RPMI8226 (cell line): Measurements from ENCODE around the gene NDUFB7.
"Not testable (repeated sequence)": the region's sequence is repeated elsewhere in the genome, so short reads cannot be mapped to it uniquely, and the experiment has no call there.

Experiments used
- DNase-seq: peaks from one replicate; pipeline ENCODE4 v3.0.0-alpha.2; 2015

Gene NDUFB7

DNA sequence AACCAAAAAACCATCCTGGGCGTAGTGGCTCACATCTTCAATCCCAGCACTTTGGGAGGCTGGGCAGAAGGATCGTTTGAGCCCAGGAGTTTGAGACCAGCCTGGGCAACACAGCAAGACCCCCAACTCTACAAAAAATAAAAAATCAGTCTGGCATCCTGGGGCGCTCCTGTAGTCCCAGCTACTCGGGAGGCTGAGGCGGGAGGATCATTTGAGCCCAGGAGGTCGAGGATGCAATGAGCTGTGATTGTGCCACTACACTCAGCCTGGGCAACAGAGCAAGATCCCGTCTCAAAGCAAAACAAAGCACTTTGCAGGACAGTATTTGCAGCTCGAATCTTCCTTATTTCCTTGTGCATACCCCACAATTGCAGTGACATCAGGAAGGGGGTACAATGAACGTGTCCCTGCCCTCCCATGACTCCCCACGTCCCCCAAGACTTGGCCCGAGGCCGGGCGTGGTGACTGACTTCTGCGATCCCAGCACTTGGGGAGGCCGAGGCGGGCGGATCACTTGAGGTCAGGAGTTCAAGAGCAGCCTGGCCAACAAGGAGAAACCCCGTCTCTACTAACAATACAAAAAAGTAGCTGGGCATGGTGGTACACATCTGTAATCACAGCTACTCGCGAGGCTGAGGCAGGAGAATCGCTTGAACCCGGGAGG lies 870 bp downstream of the NDUFB7 start:
- DNase-seq = no peak

DNA sequence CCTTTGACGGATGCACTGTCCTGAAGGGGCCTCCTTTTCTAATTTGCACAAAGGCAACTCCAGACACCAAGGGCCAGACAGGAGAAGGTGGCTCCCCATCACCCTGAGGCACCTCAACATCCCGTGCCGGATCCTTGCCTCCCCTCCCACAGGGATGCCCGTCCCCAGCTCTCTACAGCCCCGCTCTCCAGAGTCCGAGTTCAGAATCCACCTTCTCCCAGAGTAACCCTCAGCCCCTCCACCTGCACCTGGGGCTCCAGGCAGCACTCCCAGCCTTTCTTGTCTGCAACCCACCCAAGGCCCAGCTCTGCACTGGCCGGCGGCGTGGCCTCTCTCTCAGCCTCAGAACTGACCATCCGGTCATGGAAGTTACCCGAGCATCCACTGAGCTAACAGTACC lies 4.8 kb downstream of the NDUFB7 start:
- no peak for DNase-seq

DNA sequence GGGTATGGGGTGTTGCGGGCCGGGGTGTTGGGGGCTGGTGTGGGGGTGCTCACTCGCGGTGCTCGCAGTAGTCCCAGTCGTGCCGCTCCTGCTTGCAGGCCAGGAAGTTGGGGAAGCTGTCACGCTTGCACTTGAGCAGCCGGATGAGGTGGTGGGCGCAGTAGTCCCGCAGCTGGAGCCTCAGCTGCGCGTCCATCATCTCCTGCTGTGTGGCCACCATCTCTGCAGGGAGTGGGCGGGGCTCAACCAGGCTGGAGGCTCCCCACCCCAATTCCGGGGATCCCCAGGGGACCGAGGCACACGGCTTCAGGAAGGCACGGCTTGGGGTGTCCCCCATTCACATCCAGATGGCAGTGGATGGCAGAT lies 5.2 kb downstream of the NDUFB7 start:
- DNase-seq = no peak

DNA sequence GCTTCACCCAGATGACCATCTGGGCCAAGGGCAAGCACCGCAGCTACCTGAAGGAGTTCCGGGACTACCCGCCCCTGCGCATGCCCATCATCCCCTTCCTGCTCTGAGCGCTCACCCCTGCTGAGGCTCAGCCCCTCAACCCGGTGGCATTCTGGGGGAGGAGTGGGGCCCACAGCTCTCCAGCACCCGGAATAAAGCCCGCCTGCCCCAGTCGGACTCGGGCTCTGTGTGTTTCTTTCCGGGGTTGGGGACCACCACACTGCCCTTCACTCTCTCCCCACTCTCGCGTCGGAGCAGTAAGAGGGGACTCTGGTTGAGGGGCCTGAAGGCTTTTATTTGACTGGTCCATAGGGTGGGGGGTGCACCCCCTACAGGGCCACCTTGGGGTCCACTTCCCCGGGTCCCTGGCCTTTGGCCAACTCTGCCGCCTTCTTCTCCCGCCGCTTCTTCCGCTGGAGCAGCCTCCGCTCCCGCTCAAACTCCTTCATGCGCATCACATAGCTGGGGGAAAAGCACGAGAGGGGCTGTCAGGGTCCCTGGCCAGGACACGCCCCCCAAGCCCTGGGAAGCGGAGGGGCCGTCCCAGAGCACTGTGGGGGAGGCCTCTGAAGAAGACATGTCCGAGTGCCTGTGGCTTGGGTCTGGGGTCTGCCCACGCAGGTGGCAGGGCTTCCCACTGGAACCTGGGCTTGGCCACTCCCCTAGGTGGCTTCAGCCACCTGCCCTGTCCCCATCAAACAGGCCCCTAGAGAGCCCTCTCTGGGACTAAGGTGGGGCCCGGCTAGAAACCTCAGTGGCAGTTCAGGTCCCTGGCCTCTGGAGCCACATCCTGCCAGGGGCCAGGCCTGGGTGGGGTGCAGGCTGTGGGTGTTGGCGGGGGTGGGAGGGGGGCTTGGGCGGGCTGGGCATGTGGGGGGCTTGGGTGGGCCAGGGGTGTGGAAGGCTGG lies 5.8 kb downstream of the NDUFB7 start:
- DNase-seq = no peak

DNA sequence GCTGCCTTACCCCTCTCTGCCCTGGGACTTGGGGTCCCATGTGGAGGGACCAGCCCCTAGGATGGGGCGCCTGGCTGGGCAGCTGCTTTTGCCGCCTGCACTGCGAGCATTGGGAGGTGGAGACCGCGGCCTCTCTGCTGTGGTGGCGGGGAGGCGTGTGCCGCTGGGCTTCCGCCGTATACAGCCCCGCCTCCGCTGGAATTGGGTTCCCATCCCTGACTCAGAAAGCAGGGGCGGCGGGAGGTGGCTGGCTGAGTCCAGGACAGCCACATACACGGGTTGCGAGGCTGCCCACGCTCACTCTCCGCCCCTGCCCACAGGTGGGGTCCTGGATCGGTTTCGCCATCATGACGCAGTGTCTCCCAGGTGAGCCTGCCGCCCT lies 6.6 kb downstream of the NDUFB7 start:
- no peak for DNase-seq

DNA sequence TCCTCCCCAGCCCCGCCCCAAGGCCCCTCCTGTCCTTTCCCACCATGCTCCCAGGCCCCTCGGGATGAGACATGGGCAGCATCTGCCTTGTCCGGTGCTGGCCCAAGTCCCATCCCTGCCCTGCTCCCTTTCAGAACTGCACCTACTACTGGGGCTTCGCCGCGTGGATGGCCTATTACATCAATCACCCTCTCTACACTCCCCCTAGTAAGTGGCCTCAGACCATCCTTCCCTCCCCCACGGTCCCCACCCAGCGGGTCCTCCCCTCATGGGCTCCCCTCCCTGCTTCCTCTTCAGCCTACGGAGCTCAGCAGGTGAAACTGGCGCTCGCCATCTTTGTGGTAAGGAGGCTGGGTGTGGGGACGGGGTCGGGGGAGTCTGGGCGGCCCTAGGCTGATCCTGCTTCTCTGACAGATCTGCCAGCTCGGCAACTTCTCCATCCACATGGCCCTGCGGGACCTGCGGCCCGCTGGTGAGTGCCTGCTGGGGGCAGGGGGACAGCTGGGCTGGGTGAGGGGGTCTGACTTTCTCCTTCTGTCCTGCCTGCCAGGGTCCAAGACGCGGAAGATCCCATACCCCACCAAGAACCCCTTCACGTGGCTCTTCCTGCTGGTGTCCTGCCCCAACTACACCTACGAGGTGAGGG lies 7.1 kb downstream of the NDUFB7 start:
- not testable (repeated sequence) for DNase-seq

DNA sequence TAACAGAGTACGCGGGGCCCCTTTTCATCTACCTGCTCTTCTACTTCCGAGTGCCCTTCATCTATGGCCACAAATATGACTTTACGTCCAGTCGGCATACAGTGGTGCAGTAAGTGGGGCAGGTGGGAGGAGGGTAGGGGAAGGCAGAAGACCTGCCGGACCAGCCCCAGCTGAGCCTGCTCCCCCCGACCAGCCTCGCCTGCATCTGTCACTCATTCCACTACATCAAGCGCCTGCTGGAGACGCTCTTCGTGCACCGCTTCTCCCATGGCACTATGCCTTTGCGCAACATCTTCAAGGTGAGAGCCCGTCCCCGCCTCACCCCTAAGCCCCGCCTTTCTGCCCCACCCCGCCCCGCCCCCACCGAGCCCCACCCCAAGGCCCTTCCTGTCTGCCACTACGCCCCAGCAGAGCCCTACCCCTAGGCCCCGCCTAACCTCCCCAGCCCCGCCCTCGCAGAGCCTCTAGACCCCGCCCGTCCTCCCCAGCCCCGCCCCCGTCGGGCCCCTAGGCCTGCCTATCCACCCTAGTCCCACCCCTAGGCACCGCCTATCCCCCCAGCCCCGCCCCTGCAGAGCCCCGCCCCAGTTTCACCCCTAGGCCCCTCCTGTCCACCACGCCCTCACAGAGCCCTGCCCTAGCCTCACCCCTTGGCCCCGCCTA lies 7.7 kb downstream of the NDUFB7 start:
- peak; percentile 29 for DNase-seq

DNA sequence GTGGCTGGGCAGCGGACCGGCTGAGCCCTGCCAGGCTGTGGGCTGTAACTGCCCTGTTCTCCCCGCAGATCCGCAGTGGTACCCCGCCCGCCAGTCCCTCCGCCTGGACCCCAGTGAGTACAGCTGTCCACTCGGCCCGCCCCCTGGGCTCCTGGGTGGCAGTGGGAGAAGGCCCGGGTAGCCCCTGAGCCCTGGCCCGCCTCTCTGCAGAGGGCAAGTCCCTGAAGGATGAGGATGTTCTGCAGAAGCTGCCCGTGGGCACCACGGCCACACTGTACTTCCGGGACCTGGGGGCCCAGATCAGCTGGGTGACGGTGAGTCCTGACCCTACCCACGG lies 8.3 kb downstream of the NDUFB7 start:
- no peak for DNase-seq

DNA sequence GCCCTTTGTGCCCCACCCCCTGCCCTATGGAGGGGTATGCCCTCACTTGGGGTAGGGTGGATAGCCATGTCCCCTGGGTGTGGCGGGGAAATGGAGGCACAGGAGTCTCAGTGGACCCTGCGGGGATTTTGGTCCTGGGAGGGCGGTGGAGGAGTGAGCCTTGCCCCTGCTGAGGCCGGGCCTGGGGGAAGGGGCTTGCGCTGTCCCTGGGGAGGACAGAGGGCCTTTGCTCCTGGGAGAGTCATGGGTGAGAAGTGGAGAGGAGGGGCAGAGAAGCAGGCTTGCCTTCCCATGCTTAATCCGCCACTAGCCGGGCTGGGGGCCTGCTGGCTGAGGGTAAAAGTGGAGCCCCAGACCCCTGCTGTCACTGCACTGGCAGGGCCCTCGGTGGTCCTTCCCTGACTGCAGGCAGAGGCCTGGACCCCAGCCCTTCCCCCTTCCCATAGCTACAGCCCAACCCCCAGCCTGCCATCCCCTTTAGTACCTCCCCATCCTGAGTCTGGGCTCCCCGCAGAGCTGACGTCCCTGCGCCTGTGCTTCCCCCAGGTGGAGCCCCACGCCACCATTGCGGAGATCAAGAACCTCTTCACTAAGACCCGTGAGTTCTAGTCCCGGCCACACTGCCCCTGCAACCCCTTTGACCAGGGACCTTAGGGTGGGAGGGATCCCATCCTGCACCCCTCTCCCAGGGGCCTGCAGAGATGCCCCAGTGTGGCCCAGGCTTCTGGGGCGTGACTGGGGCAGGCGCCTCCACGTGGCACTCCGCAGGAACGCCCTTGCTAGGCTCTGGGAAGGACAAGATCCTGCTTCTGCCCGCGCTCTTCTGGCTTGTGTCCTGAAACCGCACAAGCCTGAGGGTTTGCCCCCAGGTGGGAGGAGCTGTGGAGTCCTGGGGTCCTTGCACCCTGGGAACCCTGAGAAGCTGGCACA lies 8.9 kb downstream of the NDUFB7 start:
- no peak for DNase-seq

DNA sequence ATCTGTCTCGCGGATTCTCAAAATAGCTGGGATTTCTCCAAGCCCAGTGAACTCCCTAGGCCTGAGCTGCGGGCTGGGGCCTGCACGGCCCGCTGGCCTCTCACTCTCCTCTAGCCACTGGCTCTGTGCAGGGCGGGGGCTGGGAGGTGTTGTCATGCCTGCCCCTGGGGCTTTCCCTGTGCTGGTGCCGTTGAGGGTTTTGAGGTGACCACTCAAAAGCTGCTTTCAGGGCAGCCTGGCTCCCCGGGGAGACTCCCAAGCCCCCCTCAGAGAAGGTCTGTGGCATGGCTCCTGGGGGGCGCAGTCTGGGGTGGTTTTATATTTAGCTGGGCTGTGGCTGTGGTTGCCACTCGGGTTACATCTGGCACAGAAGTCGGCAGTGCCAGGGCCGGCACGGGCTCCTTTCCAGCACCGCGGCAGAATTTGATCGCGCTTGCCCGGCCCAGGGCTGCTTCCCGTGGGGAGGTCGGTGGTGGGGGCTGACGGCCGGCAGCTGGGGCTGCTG lies 10.0 kb downstream of the NDUFB7 start:
- DNase-seq = no peak

DNA sequence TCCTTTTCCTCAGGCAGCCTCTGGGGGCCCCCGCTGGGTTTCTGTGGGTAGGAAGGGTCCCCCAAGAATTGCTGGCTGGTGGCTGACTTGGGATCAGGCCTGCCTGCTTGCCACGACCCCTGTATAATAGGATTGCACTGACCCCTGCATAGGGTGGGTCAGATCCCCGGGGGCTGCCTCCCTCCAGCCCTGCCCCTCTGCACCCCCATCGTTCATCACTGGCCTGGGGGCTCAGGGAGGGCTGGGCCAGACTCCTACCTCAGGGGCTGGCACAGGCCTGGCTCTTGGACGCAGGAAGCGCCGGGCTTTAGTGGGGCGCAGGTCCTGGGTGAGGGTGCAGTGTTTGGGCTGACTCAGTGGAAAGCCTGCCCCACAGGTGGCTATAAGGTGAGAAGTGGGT lies 10.6 kb downstream of the NDUFB7 start:
- DNase-seq = no peak

DNA sequence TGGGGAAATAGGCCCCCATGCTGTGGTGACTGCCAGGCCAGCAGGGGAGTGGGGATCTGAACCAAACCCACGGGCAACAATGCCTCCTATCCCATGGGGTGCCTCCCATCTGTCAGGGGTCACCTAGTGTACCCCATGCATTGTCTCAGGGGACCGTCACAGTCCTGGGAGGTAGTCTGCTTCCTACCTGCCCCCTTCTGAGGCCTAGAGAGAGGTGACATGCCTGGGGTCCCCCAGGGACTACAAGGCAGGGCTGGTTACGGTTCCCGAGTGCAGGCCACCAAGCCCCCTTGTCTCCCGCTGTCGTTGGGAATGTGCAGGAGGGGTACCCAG lies 11.1 kb downstream of the NDUFB7 start:
- DNase-seq = no peak

DNA sequence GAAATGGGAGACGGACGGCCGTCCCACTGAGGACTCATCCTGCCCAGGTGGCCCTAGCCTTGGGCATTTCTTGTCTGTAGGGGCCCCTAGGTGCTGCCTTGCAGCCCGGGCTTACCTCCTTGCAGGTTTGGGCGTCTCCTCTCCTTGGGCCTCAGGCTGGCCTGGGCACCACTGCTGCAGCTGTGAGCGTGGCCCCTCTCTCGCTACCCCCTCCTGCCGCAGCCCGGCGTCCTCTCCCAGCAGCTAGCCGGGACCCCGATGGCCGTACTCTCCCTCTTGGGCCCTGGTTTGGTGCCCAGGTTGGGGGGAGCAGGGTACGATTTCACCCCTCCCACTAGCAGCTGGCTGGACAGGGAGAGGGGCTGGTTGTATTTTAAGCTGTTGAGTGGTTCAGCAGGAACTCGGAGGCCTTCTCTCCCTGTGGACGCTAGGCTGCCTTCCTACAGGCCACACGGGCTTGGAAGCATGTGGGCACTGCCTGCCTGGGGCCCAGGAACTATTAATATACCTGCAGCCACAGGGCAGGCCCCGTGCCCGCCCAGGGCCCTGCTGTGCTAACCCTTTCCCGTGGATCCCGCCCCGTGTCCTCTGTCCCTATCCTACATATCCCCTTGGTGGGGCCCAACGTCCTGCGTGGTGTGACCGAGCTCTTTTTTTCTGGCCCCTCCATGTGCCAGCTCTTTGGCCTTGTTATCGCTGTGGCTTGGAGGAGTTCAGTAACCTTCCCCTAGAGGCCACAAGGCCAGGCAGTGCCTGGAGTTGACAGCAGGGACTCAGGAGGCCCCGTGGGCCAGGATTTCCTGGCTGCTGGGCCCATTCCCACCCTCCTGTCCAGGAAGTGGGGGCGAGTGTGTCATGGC lies 11.7 kb downstream of the NDUFB7 start:
- no peak for DNase-seq

DNA sequence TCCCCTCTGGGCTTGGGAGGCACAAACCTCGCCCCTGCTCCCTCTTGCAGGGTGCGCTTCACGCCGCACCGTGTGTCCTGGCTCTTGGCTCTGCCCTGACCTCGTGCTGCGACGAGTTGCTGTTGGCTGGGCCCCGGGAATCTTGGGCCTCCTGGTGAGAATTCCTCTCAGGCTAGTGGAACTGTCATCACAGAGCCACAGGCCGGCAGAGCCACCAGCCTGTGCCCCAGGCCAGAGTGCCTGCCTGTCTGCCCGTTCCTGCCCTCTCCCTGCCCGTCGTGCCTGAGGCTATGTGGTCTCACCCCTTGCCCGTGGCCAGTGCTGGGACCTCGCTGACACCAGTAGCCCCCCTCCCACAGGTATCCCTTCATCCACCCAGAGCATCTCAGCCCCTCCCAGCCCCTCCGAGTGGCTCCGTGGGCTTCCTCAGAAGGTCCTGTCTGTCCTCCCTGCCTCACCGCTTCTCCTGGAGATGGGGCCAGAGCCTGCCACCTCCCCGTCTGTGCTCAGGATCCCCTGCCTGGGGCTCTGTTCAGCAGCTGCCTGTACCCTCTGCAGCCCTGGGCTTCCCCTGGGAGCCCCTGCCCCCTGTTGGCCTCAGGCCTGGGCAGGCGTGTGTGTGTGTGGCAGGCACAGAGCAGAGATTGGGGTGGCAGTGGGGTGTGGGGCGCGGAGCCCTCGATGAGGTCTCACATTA lies 13.3 kb downstream of the NDUFB7 start:
- no peak for DNase-seq

DNA sequence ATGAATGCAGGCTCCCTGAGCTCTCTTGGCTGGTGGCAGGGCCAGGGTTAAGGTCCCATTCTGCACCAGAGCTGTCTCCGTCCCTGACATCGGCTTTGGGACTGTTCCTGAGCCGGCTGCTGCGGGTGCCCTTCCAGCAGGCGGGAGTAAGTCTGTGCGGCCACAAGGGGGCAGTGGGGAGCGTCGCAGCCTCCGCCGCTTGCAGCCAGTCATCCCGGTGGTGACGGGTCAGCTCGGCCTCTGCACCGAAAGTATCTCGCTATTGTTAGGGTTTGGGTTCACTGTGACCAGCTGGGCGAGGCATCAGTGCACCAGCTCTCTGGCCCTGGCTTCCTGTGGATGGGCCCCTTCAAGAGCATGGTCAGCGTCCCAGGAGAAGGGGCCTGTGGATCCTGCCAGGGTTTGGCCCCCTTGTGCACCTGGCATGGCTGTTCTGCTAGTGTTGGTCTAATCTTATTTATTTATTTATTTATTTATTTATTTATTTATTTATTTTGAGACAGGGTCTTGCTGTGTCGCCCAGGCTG lies 15.1 kb downstream of the NDUFB7 start:
- DNase-seq = peak; percentile 76

DNA sequence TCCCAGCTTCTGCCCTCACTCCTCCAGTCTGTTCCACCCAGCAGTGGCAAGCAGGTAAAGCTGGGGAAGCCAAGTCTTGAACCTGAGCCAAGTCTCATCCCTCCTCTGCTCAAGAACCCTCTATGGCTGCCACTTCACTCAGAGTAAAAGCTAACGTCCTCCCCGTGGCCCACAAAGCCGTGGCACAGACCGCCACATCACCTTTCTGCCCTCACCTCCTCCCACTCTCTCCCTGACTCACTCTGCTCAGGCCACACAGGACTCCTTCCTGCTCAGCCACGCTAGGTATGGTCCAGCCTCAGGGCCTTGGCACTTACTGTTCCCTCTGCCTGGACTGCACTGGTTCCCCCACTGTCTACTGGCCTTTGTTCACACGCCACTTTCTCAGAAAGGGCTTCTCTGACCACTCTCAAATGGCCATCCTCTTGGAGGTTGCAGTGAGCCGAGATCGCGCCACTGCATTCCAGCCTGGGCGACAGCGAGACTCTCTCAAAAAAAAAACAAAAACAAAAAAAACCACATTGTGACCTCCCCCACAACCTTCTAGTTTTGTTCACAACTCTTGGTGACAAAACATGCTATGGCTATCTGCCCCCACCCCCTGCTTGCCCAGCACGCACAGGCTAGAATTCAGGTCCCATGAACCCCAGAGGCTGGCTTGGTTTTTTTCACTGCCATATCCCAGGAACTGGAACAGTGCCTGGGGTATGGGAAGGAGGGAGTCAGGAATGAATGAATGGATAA lies 15.8 kb downstream of the NDUFB7 start:
- DNase-seq = no peak

DNA sequence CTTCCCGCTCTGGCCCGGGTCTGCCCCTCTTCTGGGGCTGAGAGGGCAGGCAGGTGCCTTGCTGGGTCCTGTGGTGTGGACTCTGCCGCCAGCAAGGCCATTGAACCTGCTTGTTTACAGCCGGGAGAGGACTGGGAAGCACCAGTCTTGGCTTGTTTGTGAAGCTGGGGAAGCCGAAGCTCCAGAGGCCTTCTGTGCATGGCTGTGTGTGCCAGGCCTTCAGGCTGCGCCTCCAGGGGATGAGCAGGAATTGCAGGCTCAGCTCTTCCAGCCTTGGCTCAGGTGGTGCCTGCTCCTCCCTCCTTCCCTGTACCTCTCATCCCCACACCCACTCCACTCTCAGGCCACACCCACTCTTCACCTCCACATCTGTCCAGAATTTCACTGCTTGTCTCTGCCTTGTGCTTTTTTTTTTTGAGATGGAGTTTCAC lies 17.5 kb downstream of the NDUFB7 start:
- peak; percentile 75 for DNase-seq

DNA sequence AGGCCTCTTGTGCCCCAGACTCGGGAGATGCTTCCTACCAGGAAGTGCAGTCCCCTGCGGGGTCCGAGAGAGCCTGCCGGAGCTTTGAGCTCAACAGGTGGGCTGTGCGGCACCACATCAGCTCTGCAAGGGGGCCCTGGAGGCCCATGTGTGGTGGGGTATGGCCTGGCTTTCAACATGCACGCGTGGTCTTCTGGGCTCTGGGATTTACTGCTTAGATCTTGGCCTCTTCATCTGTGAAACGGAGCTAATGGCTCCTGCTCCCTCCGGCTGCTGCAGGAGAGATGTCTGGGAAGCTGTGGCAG lies 18.0 kb downstream of the NDUFB7 start:
- no peak for DNase-seq

DNA sequence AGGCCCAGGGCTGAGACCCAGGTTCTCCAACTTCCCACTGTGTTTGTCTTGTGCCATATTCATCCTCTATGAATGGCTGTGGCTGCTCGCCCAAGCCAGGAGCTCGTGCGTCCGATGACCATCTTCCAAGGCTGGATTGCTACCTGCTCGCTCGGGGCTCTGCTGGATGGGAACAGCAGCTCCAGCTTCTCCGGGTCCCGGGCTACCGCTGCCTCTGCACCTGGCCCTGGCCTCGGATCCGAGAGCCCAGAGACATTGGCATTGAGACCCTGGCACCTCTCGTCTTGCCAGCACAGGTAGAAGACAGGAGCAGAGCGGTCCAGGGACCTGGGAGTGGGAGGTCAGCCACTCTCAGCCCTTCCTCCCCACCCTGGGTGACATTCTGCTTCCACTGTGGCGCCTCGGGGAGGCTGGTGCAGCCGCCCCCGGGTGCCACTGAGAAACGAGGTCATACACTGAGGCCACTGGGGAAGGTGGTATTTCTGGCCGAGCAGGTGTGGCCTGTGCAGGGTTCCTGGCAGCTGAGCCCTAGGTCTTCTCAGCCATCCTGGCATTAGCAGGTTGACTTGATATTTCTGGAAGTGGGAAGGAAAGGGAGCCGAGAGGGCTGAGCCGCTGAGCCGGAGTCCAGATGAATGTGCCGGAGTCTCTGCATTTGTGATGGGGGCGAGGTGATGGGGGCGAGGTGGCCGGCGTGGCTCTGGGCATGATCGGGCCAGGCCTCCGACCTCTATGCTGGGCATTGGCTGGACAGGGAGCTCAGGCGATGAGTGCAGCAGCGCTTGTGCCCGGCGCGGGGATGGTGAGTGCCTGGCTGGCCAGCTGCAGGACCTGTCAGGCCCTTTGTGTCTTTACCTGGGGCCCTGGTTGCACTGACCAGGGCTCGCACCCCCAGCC lies 18.6 kb downstream of the NDUFB7 start:
- DNase-seq = no peak
